GM18867 (cell line): ENCODE results near the gene IGFBP2.

Experiments used
- ATAC-seq: cut with Tn5 transposase; IDR thresholded peaks from one replicate; pipeline ENCODE4 v1.9.1; 2021; ENCODE audit warnings: mild to moderate bottlenecking, moderate library complexity; ENCODE audit not compliant: unreplicated experiment

The IGFBP2 gene

GRCh38 chr2:216661051-216661450 is 27.8 kb downstream of the IGFBP2 start:
- no peak for ATAC-seq

- no peak for ATAC-seq
Observed at GRCh38 chr2:216661639-216662375, 28.6 kb downstream of the IGFBP2 start.

GRCh38 chr2:216663106-216663505 is 29.9 kb downstream of the IGFBP2 start:
- no peak for ATAC-seq

GRCh38 chr2:216663846-216664245 is 30.6 kb downstream of the IGFBP2 start:
- no peak for ATAC-seq

- ATAC-seq = no peak
Observed at GRCh38 chr2:216664593-216665034, 31.4 kb downstream of the IGFBP2 start.

- no peak for ATAC-seq
Observed at GRCh38 chr2:216665242-216665641, 32.0 kb downstream of the IGFBP2 start.

GRCh38 chr2:216665717-216666116 is 32.5 kb downstream of the IGFBP2 start:
- ATAC-seq = no peak

GRCh38 chr2:216666461-216667233 is 33.4 kb downstream of the IGFBP2 start:
- ATAC-seq = peak; percentile 84

GRCh38 chr2:216670266-216671080 is 37.3 kb downstream of the IGFBP2 start:
- ATAC-seq = no peak

- no peak for ATAC-seq
Observed at GRCh38 chr2:216671081-216671411, 37.8 kb downstream of the IGFBP2 start.

- no peak for ATAC-seq
Observed at GRCh38 chr2:216671791-216672343, 38.6 kb downstream of the IGFBP2 start.

- no peak for ATAC-seq
Observed at GRCh38 chr2:216672466-216672865, 39.2 kb downstream of the IGFBP2 start.

- ATAC-seq = no peak
Observed at GRCh38 chr2:216673021-216673420, 39.8 kb downstream of the IGFBP2 start.

- ATAC-seq = no peak
Observed at GRCh38 chr2:216673609-216674008, 40.4 kb downstream of the IGFBP2 start.

GRCh38 chr2:216674376-216674775 is 41.2 kb downstream of the IGFBP2 start:
- ATAC-seq = no peak

- no peak for ATAC-seq
Observed at GRCh38 chr2:216676630-216677029, 43.4 kb downstream of the IGFBP2 start.

- ATAC-seq = no peak
Observed at GRCh38 chr2:216677439-216678097, 44.3 kb downstream of the IGFBP2 start.

GRCh38 chr2:216678098-216678465 is 44.9 kb downstream of the IGFBP2 start:
- ATAC-seq = no peak

GRCh38 chr2:216678813-216679657 is 45.8 kb downstream of the IGFBP2 start:
- no peak for ATAC-seq

GRCh38 chr2:216679658-216680024 is 46.4 kb downstream of the IGFBP2 start:
- no peak for ATAC-seq
